GM18873 (cell line): ENCODE measurements around the gene APCDD1.

Experiments used
- ATAC-seq: cut with Tn5 transposase; IDR thresholded peaks from one replicate; pipeline ENCODE4 v1.9.1; 2021; ENCODE audit warnings: mild to moderate bottlenecking, moderate library complexity, moderate number of reproducible peaks; ENCODE audit not compliant: unreplicated experiment, low FRiP score

The APCDD1 gene

DNA sequence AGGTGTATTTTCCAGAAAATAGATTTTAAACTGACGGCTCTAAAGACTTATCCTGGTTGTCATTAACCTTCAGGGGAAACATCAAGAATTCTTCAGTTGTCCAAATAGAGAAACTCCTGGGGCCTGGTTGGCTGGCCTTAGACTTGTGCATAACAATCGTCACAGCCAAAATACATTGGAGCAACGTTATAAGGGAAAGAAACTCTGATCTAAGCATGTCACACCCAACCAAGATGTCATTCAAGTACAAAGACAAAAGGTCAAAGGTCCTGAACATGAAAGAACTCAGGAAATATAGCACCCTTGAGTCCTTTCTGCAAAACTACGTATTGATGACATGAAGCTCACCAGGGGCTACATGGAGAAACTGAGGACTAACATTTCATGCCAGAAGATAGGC, 23.8 kb upstream of the APCDD1 start:
- no peak for ATAC-seq

DNA sequence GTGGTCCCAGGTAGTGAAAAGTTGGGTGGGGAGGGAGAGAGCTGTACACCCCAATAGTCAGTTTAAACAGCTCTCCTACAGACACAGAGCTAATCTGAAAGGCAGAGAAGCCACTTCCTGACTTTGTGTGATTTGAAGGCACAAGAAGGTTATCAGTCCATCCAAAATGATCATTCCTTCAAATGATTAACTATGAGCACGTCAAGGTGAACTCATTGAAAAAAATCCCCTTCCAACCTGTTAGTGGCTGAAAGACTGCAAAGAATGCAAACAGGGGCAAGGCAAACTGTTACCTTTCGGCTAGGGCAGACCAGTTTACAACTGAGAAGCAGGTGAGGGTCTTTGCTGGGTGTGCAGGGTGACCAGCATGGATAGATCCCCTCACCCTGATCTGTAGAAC, 22.8 kb upstream of the APCDD1 start:
- no peak for ATAC-seq

DNA sequence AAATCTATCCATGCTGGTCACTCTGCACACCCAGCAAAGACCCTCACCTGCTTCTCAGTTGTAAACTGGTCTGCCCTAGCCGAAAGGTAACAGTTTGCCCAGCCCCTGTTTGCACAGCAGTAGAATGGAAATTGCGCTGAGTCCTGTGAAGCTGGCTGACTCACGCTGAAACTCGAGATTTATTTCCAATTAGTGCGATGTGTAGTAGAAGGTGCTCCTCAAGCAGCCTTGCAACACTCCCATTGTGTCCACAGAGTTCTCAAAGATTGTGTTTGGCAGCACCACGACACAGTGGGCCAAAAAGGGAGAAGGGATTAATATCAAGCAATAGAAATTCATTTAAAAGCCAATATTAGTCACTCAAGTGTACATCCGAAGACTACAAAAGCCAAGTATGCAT, 21.7 kb upstream of the APCDD1 start:
- ATAC-seq, result no peak

DNA sequence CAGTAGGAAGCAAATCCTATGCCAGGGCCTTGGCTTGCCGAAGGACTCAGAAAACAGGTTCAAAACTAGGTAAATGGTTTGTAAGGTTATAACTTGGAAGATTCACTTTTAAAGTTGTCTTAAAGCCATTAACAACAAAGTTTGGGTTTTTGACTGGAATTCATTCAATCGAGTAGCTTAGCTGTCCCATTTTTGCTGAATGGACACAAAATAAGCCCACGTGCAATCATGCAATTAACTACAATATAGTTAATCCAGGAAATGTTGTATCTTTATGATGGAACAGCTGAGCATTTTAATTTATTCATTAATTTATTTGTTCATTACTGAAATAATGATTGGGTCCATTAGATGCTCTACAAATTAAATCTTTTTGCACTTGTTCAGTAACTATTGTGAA, 18.3 kb upstream of the APCDD1 start:
- ATAC-seq, result no peak

DNA sequence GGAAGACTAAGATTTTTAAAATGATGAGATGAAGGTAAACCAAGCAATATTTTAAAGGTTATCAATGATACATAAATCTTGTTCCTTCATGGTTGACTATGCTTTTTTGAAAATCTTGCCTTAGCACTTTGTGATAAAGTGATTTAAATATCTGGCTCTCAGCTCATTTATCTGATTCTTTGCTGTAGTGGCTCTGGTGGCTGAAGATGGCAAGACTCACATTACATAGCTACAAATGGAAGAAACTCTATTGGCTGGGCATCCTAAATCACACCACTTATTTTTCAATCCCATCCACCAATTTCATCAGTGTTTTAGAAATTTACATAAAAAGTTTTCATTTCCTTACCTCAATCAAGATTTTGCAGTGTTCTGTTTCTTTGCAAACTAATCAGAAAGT, 16.6 kb upstream of the APCDD1 start:
- no peak for ATAC-seq

DNA sequence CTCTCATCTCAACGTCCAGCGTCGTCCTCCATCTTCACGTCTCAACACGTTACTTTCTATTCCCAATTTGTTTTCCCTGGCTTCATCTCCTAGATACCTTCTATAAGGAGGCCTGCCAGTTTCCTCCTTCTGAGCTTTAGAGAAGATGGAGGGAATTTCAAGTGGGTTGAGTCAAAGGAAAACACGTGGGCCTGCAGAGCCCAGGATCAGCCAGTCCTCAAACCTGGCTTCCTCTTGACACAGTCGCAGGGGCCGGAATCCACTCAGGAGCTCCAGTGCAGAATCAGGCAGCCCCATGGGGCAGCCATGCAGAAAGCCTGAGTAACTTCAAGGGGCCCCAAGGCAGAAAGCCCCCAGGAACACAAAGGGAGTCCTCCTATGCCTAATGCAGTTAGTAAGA, 14.5 kb upstream of the APCDD1 start:
- no peak for ATAC-seq

DNA sequence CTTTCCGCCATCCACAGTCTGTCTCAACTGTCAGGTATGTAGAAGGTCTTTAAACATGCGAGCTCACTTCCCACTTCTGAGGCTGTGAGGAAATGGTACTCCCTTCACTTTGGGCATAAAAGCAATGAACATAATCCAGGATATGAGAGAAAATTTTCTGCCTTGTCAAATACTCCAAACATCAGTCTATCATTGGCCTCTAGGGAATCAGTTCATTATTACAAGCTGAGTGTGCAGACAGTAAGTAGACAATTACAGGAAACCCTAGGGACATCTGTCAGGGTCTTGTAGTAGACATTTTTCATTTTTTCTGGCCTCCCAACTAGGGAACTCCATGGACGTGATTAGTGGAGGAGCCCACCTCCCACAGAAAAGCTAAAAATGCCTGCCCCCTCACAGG, 13.6 kb upstream of the APCDD1 start:
- no peak for ATAC-seq

DNA sequence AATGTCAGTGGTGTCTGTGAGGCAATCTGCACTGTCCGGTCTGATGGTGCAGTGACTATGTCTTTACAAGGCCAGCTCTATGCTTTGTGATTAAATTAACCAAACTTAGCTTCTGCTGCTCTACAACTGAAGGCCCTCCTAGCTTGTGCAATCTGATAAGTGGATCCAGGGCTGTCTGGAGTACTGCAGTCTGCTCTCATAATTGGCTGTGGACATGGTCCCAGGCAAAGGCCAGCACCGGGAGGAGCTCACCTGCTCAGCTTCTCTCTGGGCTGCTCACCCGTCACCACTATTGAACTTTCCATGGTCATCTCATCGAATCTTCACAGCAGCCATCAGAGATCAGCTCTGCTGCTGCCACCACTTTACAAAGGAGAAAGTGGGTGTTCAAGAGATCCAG, 13.0 kb upstream of the APCDD1 start:
- ATAC-seq, result no peak

DNA sequence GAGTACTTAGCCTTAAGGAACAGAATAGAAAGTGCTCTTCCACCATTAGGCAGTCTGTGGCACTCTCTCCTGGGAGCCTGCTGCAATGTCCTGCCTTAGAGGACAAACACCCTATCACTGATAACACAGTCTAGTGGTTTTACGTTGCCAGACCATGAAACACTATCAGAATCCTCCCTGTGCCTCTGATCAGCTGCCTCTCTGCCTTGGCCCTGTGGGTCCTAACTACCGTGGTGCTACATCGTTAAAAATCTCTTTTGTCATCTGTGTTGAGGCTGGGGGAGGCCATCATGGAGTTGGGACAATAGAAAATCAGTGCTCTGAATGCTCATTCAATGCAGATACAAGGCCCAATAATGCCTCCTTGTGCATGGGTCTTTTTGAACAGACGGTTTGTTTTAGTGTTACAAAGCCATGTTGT, 11.9 kb upstream of the APCDD1 start:
- ATAC-seq, result no peak

DNA sequence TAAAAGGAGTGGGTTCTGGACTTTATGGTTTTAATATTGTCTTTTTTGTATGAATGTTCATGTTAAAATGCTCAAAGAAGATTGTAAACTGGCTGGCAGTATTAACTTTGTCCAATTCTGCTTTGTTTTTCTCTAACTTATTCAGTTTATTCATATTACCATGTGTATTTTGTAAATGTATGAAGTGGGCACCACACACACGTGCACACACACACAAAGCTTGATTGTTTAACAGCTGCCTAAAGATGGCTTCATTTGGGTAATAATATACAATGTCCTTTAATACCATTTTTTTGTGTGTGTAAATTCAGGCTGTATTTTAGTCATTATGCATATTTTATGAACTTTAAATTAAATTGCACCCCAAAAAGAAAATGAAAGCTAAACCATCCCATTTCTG, 11.4 kb upstream of the APCDD1 start:
- ATAC-seq, result no peak

DNA sequence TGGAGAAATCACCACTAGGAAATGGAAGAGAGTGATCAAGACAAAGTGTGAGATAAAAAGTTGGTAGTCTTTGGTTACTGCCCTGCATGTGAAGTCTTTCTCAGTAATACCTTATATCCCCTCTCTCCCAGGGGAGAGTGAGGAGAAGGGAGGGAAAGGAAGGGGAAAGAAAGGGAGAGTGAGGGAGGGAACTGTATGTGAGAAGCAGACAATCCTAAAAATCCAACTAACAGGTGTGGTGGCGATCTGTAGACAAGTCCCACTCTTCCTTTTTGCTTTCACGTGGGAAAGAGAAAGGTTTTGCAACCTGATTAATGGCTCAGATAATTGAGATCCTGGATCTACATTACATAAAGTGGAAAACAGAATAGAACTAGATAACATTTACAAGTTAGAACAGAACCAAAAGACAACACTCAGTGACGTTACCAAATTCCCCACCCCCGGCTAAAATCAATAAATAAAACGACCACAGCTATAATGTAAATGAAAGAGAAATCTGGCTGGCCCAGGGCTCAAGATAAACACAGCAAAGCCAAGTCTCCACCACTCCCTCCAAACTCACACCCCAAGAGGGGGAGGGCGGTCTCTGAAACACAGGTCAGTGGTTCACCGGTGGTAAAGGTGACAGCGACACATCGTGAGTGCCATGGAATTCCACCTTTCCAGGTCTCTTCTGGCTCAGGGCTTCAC, 10.0 kb upstream of the APCDD1 start:
- no peak for ATAC-seq

DNA sequence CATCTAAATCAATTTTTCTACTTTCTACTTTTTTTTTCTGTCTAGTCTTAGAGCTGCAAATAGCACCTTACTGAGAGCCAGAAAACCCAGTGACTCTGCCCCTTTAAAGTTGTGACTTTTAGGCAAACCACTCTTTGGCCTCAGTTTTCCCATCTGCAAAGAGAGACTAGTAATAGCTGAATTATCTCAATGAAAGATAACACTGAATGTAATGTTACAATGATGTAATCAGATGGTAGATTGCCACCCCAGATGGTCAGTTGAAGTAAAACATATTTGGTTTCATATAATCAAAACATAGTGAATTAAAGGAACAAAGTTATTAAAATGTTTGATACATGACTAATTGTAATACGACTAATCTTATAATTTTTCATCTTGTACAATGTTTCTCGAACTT, 5.0 kb upstream of the APCDD1 start:
- no peak for ATAC-seq

DNA sequence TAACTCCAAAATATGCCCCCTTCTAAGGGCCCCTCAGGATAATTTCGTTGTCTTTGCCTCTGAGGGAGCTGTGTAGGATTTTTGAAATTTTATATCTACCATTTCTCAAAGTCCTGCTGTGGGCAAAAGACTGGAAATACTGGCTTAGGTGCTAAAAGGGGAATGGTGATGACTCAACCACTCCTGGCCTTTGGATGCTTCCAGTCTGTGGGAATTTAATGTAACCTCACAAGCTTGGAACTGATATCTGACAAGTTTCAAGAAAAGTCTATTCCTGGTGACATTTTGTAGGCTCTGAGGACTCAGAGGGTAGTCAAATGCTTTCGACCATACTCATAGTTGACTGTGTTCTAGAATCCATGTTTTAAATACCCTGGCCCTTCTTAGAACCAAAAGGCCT, 3.4 kb upstream of the APCDD1 start:
- ATAC-seq, result no peak

DNA sequence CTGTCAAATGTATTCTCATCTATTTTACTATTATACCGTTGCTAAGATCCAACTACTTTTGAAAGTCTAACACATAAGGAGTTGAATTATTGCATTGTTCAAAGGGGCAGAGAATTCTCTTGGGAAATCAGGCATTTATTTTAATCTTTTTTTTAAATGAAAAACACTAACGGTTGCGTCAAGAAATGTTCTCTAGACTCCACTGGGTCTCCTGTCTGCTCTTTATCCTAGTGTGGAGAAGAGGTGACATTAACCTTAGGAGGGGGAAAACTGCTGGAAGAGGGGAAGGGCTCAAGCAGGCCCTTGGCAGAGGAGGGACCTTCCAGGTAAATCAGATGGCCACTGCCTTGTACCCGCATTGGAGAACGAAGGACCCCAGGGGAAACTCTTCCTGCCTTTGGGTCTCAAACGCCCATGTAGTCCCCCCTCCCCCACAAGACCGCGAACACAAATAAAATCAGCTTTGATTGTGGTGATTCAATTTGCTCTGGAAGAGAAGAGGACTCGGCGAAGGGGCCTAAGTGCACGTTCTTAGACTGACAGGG, 1.1 kb upstream of the APCDD1 start:
- ATAC-seq, result no peak

DNA sequence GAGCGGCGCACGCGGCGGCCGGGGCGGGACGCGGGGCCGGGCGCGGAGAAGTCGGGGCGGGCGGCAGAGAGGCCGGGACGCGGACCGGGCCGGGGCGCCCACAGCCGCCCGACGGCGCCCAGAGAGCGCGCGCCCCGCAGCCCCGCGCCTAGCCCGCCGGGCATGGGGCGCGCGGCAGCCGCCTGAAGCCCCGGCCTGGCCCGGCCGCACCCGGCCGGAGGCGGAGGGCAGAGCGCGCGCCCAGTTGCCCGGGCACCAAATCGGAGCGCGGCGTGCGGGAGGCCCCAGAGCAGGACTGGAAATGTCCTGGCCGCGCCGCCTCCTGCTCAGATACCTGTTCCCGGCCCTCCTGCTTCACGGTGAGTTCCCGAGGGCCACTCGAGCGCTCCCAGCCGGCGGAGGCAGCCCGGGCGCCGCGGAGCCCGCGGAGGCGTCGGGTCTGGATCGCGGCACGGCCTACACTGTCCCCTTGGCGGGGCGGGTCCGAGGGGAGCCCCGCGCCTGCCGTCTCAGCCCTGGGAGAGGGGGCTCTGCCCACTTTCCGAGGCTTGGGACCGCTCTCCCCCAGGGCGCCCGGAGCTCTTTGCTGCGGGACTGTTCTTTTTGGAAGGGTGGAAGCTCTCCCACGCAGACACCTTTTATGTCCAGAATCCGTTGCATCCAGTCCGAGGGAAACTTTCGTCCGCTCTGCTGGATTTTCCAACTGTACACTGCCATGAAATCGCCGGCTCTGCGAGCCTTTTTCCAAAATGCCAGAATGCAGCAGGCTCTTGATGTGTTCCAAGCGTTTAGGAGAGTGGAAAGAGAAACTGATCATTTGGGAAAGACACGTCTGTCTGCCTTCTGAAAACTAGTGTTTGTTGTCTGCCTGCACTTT, 484 bp downstream of the APCDD1 start:
- ATAC-seq, result no peak

DNA sequence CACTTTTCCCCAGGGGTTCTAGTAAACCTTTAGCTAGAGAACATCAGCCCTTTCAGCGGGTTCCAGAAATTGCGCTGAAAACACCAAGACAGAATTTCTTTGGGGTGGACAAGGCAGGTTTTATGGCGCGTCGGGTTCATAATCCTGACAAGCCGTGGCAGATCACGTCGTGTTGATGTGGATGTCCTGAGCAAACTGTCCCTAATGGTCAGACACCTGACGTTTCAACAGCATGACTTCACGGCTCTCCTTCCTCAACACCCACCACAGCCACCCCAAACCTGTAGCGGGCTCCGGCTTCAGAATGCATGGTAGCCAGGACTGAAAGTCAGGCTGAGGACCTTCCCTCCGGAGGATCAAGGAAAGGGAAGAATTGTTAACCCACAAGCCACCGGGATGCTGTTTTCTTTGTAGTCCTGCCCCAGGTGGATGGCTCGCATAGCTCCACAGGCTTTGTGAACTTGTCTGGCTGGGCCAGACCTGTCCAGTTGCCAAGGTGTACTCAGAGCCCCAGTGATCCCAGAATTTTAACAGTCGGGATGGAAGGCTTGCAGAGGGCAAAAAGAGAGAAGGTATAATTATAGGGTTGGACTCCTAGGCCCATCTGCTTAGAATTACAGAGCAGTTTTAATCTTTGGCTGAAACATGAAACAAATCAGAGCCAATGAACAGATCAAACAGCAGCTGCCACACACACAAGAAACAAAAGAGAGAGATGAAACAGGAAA, 1.5 kb downstream of the APCDD1 start:
- no peak for ATAC-seq

DNA sequence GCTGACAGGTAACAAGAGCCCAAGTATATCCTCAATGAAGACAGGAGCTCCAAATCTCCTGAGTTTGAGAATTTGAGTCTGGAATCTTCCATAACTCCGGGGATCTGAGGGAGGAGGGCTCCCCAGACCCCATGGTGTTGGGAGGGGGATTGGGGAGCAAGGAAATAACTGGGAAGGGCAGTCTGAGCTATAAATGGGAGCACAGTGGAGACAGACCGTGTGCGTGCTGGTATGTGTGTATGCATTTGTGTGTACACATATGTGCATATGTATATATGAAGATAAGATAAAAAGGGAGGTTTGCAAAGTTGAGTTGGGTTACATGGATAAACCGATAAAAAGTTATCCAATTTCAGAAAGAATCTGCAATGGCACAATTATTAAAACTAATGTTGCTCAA, 2.3 kb downstream of the APCDD1 start:
- ATAC-seq, result no peak

DNA sequence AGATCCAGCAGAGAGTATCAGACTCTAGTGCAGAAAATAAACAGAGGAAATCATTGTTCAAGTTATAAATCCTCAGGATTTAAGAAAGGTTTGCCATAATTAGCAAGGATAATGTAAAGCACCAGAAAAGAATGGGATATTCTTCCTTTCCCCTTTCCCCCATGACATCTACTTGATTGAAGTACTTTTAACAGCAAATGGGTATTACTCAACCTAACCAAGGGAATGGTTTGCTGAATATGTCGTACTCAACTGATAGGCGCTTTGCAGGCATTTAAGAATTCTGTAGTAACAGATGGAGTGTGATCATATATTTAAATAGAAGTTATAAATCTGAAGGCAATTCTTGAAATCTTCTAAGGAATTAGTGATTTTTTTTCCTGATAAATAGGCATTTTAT, 2.7 kb downstream of the APCDD1 start:
- ATAC-seq, result no peak

DNA sequence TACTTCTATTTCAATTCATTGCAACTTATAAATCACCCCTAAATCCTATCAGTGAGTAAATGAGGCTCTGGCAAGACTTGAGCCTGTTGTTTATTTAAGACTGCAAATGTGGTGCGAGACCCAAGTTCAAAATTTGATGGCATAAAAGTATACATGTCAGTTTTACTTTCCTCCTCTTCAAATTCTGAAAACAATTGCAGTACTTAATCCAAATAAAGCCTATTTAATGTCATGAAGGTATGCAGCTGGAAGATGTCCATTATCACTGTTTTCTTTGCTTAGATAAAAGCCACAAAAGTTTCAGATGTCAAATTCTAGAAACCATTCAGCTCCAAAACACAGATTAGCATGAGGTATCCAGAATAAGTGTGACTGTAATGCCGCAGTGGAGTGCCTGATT, 3.3 kb downstream of the APCDD1 start:
- no peak for ATAC-seq

DNA sequence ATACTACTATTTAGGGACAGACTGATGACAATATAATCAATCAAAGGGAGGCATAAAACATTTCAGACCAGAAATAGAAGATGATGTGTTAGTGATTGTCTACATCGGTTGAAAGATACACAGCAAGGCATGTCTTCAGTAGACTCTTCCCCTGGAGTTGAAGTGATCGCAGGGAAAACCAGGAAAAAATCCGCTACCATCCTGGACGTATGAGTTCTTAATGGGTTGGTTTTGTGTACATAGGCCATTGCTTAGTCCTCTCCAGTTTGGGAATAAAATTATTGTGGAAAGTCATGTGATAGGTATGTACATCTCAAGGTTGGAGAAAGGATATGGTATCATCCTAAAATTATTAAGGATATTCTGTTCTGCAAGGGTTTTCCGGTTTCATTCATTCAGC, 4.3 kb downstream of the APCDD1 start:
- ATAC-seq, result no peak

DNA sequence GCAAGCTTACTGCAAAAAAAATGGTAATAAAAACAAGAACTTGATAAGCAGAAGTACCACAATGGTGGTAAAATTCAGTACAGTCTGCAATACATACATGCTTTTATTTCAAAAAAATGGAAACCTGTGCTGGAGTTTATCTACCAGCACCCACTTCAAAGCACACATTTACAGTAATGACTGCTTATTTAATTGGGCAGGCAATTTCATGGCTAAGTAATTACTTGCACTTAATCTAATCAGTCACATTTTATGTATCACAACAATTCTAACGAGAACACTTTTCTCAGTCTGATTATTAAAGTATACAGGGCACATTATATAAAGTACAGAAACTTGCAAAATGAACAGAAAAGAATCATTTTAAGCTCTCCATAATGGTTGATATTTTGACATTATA, 5.2 kb downstream of the APCDD1 start:
- ATAC-seq, result no peak
